Keratinocyte (primary cell): ENCODE results near the gene CYTH1. TPM values are rescaled to one million over a fixed set of nuclear protein-coding genes. Genes with fewer than 3 reads are reported as not detected.

Experiments
- DNase-seq: peaks from one replicate; pipeline ENCODE4 v3.0.0-alpha.2; 2011; ENCODE audit warnings: low read depth, missing footprints, low spot score
- FAIRE-seq: peaks from 2 replicates; lab custom pipeline; 2011; peaks lifted over from hg19 to GRCh38; lab: Jason Lieb, UNC
- H2AFZ ChIP-seq: 2 replicates; pipeline ENCODE4 v1.6.0; 2012; ENCODE audit warnings: low read length, control low read depth, inconsistent platforms; ENCODE audit not compliant: control insufficient read depth
- H3K27ac ChIP-seq: 2 replicates; pipeline ENCODE4 v1.5.1; 2011; ENCODE audit warnings: low read length; ENCODE audit not compliant: control insufficient read depth, insufficient read depth
- H3K27me3 ChIP-seq: 3 replicates; pipeline ENCODE4 v1.6.0; 2011; ENCODE audit warnings: low read length; ENCODE audit not compliant: control insufficient read depth, insufficient read depth; ENCODE audit errors: extremely low read depth
- H3K36me3 ChIP-seq, 2 experiments: 2 replicates in 1 of 2; 3 replicates in 1 of 2; pipeline ENCODE4 v1.5.1; 2011; ENCODE audit warnings: low read length in 2 of 2, mild to moderate bottlenecking in 1 of 2; ENCODE audit not compliant: control insufficient read depth in 2 of 2, insufficient read depth in 2 of 2; ENCODE audit errors: extremely low read depth in 1 of 2
- H3K4me1 ChIP-seq: 3 replicates; pipeline ENCODE4 v1.5.1; 2011; ENCODE audit warnings: low read length; ENCODE audit not compliant: control insufficient read depth, insufficient read depth; ENCODE audit errors: extremely low read depth
- H3K4me2 ChIP-seq: 3 replicates; pipeline ENCODE4 v1.6.0; 2011; ENCODE audit warnings: low read depth, low read length; ENCODE audit not compliant: control insufficient read depth, insufficient read depth; ENCODE audit errors: extremely low read depth
- H3K4me3 ChIP-seq, 3 experiments: fragments of 200-600 bp in 1 of 3; sonication (generic) in 1 of 3; 2 replicates in 2 of 3; 3 replicates in 1 of 3; pipeline ENCODE4 v1.5.1; 2011 to 2016; ENCODE audit warnings: low read length in 3 of 3, mild to moderate bottlenecking in 3 of 3, control low read depth in 2 of 3, inconsistent platforms in 1 of 3, low read depth in 1 of 3, mixed read lengths in 1 of 3, mixed run types in 1 of 3, moderate library complexity in 1 of 3; ENCODE audit not compliant: control insufficient read depth in 2 of 3, insufficient read depth in 2 of 3; ENCODE audit errors: extremely low read depth in 1 of 3
- H3K79me2 ChIP-seq: 2 replicates; pipeline ENCODE4 v1.6.0; 2012; ENCODE audit warnings: low read length; ENCODE audit not compliant: control insufficient read depth, insufficient read depth
- H3K9ac ChIP-seq: 3 replicates; pipeline ENCODE4 v1.6.0; 2011; ENCODE audit warnings: low read length; ENCODE audit not compliant: control insufficient read depth, insufficient read depth; ENCODE audit errors: extremely low read depth
- H3K9me1 ChIP-seq: 3 replicates; pipeline ENCODE4 v1.6.0; 2011; ENCODE audit warnings: low read length; ENCODE audit not compliant: control insufficient read depth, insufficient read depth; ENCODE audit errors: extremely low read depth
- H3K9me3 ChIP-seq: 2 replicates; pipeline ENCODE4 v1.5.1; 2012; ENCODE audit warnings: low read depth, low read length; ENCODE audit not compliant: control insufficient read depth
- H4K20me1 ChIP-seq: 3 replicates; pipeline ENCODE4 v1.6.0; 2011; ENCODE audit warnings: low read length; ENCODE audit not compliant: control insufficient read depth, insufficient read depth; ENCODE audit errors: extremely low read depth
- EZH2 ChIP-seq: IDR thresholded peaks from one replicate; pipeline ENCODE4 v1.6.1; 2012; ENCODE audit warnings: inconsistent platforms, mild to moderate bottlenecking, low read length, moderate library complexity
- dilution Hi-C: fragments of 300-500 bp; cut with MboI; formaldehyde crosslinking; loops from one replicate; pipeline ENCODE4 v1.7.0; 2020; ENCODE audit warnings: low sequenced_read_pairs; ENCODE audit not compliant: extremely low pct_ligation_motif_present
- polyA plus RNA-seq, 5 experiments: library from polyadenylated mRNA; depleted of rRNA in 3 of 5; stranded (reverse) in 3 of 5; stranded (forward) in 1 of 5; unstranded in 1 of 5; fragments of >200 nt; gene quantifications; 1 replicate in 1 of 5; 2 replicates in 3 of 5; 3 replicates in 1 of 5; pipeline versions ENCODE4 v1.2.1 to v1.2.3, GENCODE V29; 2011 to 2012; ENCODE audit warnings: missing spikeins in 2 of 5, low read depth in 1 of 5, low replicate concordance in 1 of 5
- TF ChIP-seq, protein P1 (sequence below), 3 experiments: IDR thresholded peaks in 1 of 3; conservative IDR thresholded peaks in 1 of 3; optimal IDR thresholded peaks in 1 of 3; 2 replicates in 2 of 3; 3 replicates in 1 of 3; pipeline versions ENCODE3 to v1.5.1; 2011; ENCODE audit warnings: low read length in 3 of 3, mild to moderate bottlenecking in 3 of 3, moderate library complexity in 2 of 3, control low read depth in 1 of 3, inconsistent platforms in 1 of 3; ENCODE audit not compliant: insufficient read depth in 2 of 3; ENCODE audit errors: extremely low read depth in 1 of 3

Gene CYTH1
- polyA plus RNA-seq, 1 donor (not counting 4 experiments of a cell fraction or from before 2014, with no cell fraction given), result 28.3 TPM

DNA sequence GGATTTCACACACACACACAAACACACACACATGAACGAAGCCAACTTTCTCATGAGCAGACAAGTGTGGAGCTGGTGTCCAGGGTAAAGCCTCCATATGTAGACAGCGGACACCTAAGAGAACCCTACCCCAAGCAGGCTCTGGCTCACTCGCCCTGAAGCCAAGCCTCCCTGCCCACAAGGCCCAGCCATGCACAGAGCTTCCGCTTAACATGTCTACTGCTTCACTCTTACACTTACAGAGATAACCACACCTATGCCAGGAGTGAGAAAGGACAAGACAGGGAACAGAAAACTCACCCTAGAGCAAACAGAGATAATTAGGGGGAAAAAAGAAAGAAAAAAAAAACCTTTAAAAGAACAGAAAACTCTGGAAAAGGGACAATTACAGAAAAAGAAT lies 67.5 kb downstream of the CYTH1 start:
- FAIRE-seq, result no peak
- Histone ChIP-seq H4K20me1 (peaks cover 9% of the 10 kb centered on the region), H3K4me1 (peaks cover 33% of the 10 kb centered on the region)

DNA sequence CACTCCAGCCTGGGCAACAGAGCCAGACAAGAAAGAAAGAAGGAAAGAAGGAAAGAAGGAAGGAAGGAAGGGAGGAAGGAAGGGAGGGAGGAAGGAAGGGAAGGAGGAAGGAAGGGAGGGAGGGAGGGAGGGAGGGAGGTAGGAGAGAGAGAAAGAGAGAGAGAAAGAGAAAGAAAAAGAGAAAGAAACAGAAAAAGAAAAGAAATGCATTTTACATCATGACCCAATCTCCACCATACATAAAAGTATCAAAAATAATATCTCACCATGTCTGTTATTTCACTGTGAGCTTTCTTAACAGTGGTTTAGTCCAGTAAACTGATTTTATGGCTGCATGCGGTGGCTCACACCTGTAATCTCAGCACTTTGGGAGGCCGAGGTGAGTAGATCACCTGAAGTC lies 70.0 kb downstream of the CYTH1 start:
- Histone ChIP-seq H3K4me2 (no peak overlapping the region), H3K79me2 (peaks cover 66% of the 10 kb centered on the region), H3K9ac (no peak overlapping the region), H3K9me3 (no peaks in the 10 kb centered on the region), H3K27ac (no peak overlapping the region), H3K27me3 (no peaks in the 10 kb centered on the region), H3K4me3 (no peak overlapping the region), H3K36me3 (peaks cover 9 to 11% of the 10 kb centered on the region in 2 experiments), H3K4me1 (peaks cover 26% of the 10 kb centered on the region), H4K20me1 (peaks cover 5% of the 10 kb centered on the region), H2AFZ (no peak overlapping the region), H3K9me1 (peaks cover 4% of the 10 kb centered on the region)
- TF ChIP-seq, protein P1, sequence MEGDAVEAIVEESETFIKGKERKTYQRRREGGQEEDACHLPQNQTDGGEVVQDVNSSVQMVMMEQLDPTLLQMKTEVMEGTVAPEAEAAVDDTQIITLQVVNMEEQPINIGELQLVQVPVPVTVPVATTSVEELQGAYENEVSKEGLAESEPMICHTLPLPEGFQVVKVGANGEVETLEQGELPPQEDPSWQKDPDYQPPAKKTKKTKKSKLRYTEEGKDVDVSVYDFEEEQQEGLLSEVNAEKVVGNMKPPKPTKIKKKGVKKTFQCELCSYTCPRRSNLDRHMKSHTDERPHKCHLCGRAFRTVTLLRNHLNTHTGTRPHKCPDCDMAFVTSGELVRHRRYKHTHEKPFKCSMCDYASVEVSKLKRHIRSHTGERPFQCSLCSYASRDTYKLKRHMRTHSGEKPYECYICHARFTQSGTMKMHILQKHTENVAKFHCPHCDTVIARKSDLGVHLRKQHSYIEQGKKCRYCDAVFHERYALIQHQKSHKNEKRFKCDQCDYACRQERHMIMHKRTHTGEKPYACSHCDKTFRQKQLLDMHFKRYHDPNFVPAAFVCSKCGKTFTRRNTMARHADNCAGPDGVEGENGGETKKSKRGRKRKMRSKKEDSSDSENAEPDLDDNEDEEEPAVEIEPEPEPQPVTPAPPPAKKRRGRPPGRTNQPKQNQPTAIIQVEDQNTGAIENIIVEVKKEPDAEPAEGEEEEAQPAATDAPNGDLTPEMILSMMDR (optimal IDR thresholded peaks at IDR 0.05 in 1 of 3, IDR thresholded peaks at IDR 0.05 in 1 of 3, conservative IDR thresholded peaks at IDR 0.05 in 1 of 3; ENCODE audit: extremely low read depth in 1 of 3, insufficient read depth in 2 of 3, low read length in 3 of 3), result no peak
- TF ChIP-seq EZH2, result no peak
- DNase-seq, result no peak
- dilution Hi-C loops, result no loop called here
- FAIRE-seq, result no peak

More for the DNA sequence above, 67.5 kb downstream of the CYTH1 start:
- H3K9me3 ChIP-seq, result no peaks in the 10 kb centered on the region
- peaks cover 4% of the 10 kb centered on the region for H3K9me1 ChIP-seq
- H3K36me3 ChIP-seq, result peaks cover 3 to 6% of the 10 kb centered on the region in 2 experiments
- H3K4me2 ChIP-seq, result no peak overlapping the region
- H3K9ac ChIP-seq, result no peak overlapping the region
- DNase-seq, result no peak
- TF ChIP-seq, protein P1 (optimal IDR thresholded peaks at IDR 0.05 in 1 of 3, IDR thresholded peaks at IDR 0.05 in 1 of 3, conservative IDR thresholded peaks at IDR 0.05 in 1 of 3; ENCODE audit: extremely low read depth in 1 of 3, insufficient read depth in 2 of 3, low read length in 3 of 3), result no peak
- TF ChIP-seq EZH2, result no peak
- dilution Hi-C loops, result no loop called here
- no peaks in the 10 kb centered on the region for H3K27me3 ChIP-seq
- H3K27ac ChIP-seq, result no peak overlapping the region
- H3K79me2 ChIP-seq, result peaks cover 86% of the 10 kb centered on the region
- H2AFZ ChIP-seq, result no peak overlapping the region
- no peak overlapping the region for H3K4me3 ChIP-seq
